Caco-2 (cell line): ENCODE measurements around the gene FTCDNL1. TPM values are rescaled to one million over a fixed set of nuclear protein-coding genes. Genes with fewer than 3 reads are reported as not detected.

Experiments used
- BruUV-seq: library from RNA; stranded (reverse); fragments of 400-500 nt; replicated peaks from 2 replicates; lab custom pipeline; 2021; lab: Mats Ljungman, UMichigan
- CTCF ChIA-PET: fragments of 300-600 bp; sonication (Branson Sonifier 250); formaldehyde crosslinking; loops from one replicate; lab custom pipeline; 2022; ENCODE audit warnings: antibody characterized with exemption; lab: Charles Lee
- POLR2A ChIA-PET: fragments of 300-600 bp; sonication (Branson Sonifier 250); formaldehyde crosslinking; loops from one replicate; lab custom pipeline; 2022; ENCODE audit warnings: antibody characterized with exemption; lab: Charles Lee
- DNase-seq, 2 experiments: peaks; one replicate each; pipeline versions ENCODE4 v3.0.0 to v3.0.0-alpha.2; 2020 to 2022
- H3K27me3 ChIP-seq: replicated peaks from 2 replicates; pipeline ENCODE4 v1.6.0; 2011; ENCODE audit warnings: low read length; ENCODE audit not compliant: control insufficient read depth, insufficient read depth
- H3K36me3 ChIP-seq: 2 replicates; pipeline ENCODE4 v1.5.1; 2011; ENCODE audit warnings: low read length; ENCODE audit not compliant: control insufficient read depth, insufficient read depth
- H3K4me1 ChIP-seq: fragments of 250-450 bp; sonication (Bioruptor Pico); 2 replicates; pipeline ENCODE4 v1.5.1; 2020; ENCODE audit warnings: mild to moderate bottlenecking
- H3K4me3 ChIP-seq: 2 replicates; pipeline ENCODE4 v1.5.1; 2011; ENCODE audit warnings: low read depth, mild to moderate bottlenecking, control low read depth, low read length
- H3K9me3 ChIP-seq: fragments of 250-450 bp; sonication (Bioruptor Pico); 2 replicates; pipeline ENCODE4 v1.5.1; 2020; ENCODE audit warnings: mild to moderate bottlenecking, moderate library complexity
- H3K27ac Mint-ChIP-seq: one replicate; pipeline ENCODE4 v1.8.0; 2022; ENCODE audit warnings: mixed read lengths; ENCODE audit not compliant: unreplicated experiment
- H3K27me3 Mint-ChIP-seq: one replicate; pipeline ENCODE4 v1.8.0; 2022; ENCODE audit warnings: mixed read lengths; ENCODE audit not compliant: insufficient read depth, unreplicated experiment
- H3K36me3 Mint-ChIP-seq: one replicate; pipeline ENCODE4 v1.8.0; 2022; ENCODE audit warnings: mild to moderate bottlenecking, mixed read lengths; ENCODE audit not compliant: insufficient read depth, unreplicated experiment
- H3K4me1 Mint-ChIP-seq: one replicate; pipeline ENCODE4 v1.8.0; 2022; ENCODE audit warnings: low read depth, mixed read lengths; ENCODE audit not compliant: unreplicated experiment
- H3K4me3 Mint-ChIP-seq: one replicate; pipeline ENCODE4 v1.8.0; 2022; ENCODE audit warnings: mild to moderate bottlenecking, moderate library complexity, mixed read lengths; ENCODE audit not compliant: unreplicated experiment
- H3K9me3 Mint-ChIP-seq: one replicate; pipeline ENCODE4 v1.8.0; 2022; ENCODE audit warnings: mixed read lengths; ENCODE audit not compliant: unreplicated experiment
- intact Hi-C: fragments of 100-400 bp; cut with micrococcal nuclease; formaldehyde crosslinking; loops from one replicate; pipeline ENCODE4 v1.10.0; 2022; ENCODE audit not compliant: unreplicated experiment
- total RNA-seq: library from RNA; stranded (reverse); gene quantifications from 2 replicates; pipeline ENCODE4 v1.2.3, GENCODE V29; 2022
- TF ChIP-seq, protein P1 (sequence below), 2 experiments: fragments of 200-600 bp in 1 of 2; IDR thresholded peaks; 1 replicate in 1 of 2; 2 replicates in 1 of 2; pipeline versions ENCODE4 v1.5.1 to v1.8.0; 2011 to 2022; ENCODE audit warnings: antibody characterized with exemption in 1 of 2, control low read depth in 1 of 2, inconsistent platforms in 1 of 2, low read depth in 1 of 2, low read length in 1 of 2, mild to moderate bottlenecking in 1 of 2, moderate library complexity in 1 of 2; ENCODE audit not compliant: insufficient read depth in 1 of 2, severe bottlenecking in 1 of 2, unreplicated experiment in 1 of 2

FTCDNL1 gene
- total RNA-seq, 1 experiment from 2014 or later = 0.68 TPM

- H3K36me3 ChIP-seq = no peaks in the 10 kb centered on the region
- Mint-ChIP-seq H3K27me3 (peaks cover 3% of the 10 kb centered on the region), H3K27ac (no peak overlapping the region), H3K4me1 (no peaks in the 10 kb centered on the region), H3K9me3 (no peaks in the 10 kb centered on the region), H3K4me3 (no peak overlapping the region), H3K36me3 (no peaks in the 10 kb centered on the region)
- H3K4me3 ChIP-seq = no peak overlapping the region
- H3K4me1 ChIP-seq = no peaks in the 10 kb centered on the region
- BruUV-seq = no TSS peak
- TF ChIP-seq, protein P1, sequence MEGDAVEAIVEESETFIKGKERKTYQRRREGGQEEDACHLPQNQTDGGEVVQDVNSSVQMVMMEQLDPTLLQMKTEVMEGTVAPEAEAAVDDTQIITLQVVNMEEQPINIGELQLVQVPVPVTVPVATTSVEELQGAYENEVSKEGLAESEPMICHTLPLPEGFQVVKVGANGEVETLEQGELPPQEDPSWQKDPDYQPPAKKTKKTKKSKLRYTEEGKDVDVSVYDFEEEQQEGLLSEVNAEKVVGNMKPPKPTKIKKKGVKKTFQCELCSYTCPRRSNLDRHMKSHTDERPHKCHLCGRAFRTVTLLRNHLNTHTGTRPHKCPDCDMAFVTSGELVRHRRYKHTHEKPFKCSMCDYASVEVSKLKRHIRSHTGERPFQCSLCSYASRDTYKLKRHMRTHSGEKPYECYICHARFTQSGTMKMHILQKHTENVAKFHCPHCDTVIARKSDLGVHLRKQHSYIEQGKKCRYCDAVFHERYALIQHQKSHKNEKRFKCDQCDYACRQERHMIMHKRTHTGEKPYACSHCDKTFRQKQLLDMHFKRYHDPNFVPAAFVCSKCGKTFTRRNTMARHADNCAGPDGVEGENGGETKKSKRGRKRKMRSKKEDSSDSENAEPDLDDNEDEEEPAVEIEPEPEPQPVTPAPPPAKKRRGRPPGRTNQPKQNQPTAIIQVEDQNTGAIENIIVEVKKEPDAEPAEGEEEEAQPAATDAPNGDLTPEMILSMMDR (IDR thresholded peaks at IDR 0.05; ENCODE audit: insufficient read depth in 1 of 2, low read depth in 1 of 2, low read length in 1 of 2, severe bottlenecking in 1 of 2, unreplicated experiment in 1 of 2) = no peak
- intact Hi-C loops = no loop called here
- H3K27me3 ChIP-seq = no peaks in the 10 kb centered on the region
- no peak for DNase-seq
- H3K9me3 ChIP-seq = peaks cover 7% of the 10 kb centered on the region; the same call in 1 of the 2 replicates
- CTCF ChIA-PET = no interaction called here
- POLR2A ChIA-PET = no interaction called here
Observed at GRCh38 chr2:199806179-199806578, 44.8 kb downstream of the FTCDNL1 start.

DNA sequence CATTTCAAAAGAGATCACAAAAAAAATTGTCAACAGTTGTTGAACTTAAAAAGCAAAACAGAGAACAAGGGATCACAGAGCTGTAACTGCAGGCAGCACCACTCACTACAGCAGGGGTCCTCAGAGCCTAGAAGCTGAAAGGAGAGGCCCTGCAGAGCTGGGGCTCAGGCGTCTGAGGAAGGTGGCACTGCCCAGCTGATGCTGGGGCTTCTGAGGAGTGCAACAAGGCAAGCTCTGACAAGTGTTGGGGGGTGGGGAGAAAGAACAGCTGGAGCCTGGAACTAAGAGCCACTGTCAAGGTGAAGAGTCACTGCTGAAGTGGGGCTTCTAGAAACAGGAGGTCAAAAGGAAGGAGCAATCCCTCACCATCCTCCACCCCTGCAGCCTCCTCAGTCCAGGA, 46.2 kb downstream of the FTCDNL1 start:
- no peak overlapping the region for H3K4me3 ChIP-seq
- no peaks in the 10 kb centered on the region for H3K27me3 ChIP-seq
- CTCF ChIA-PET = no interaction called here
- BruUV-seq = no TSS peak
- POLR2A ChIA-PET = no interaction called here
- Mint-ChIP-seq H3K4me3 (no peak overlapping the region), H3K27ac (no peak overlapping the region), H3K4me1 (no peaks in the 10 kb centered on the region), H3K36me3 (no peaks in the 10 kb centered on the region), H3K27me3 (no peaks in the 10 kb centered on the region), H3K9me3 (no peaks in the 10 kb centered on the region)
- TF ChIP-seq, protein P1 (IDR thresholded peaks at IDR 0.05; ENCODE audit: insufficient read depth in 1 of 2, low read depth in 1 of 2, low read length in 1 of 2, severe bottlenecking in 1 of 2, unreplicated experiment in 1 of 2) = no peak
- no peaks in the 10 kb centered on the region for H3K4me1 ChIP-seq
- intact Hi-C loops = no loop called here
- no peaks in the 10 kb centered on the region for H3K36me3 ChIP-seq
- DNase-seq = no peak
- peaks cover 7% of the 10 kb centered on the region; the same call in 1 of the 2 replicates for H3K9me3 ChIP-seq

DNA sequence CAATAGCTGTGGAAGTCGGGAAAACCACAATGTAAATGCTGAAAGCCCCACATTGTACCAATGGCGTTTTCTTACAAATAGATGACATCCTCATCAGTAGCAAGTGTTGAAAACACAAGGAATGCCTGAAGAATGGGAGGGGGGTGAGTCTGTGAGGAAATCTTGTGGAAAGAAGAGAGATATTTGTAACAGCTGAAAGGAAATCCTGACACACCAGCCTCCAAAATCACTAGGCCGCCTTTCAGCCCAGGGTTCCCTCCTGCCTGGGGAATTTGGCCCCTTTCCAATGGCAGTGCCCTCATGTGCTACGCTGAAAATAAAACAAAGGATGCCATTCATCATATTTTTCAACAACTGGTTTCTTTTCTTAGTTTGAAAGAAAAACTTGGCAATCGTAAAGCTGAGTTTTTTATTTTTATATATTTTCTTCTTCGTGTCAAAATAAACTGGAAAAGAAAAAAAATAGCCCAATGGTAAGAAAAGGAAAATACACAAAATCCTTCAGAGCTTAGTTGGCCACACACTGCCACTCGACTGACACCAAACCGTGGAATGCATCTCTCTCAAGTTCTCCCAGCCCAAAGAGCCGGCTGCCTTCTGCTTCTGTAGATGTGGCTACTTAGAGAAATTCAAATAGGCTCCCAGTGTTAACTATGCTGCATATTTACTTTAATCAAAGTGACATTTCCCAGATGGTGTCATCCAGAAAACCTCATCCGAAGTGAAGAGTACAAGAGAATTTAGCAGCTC, 52.0 kb downstream of the FTCDNL1 start:
- TF ChIP-seq, protein P1 (IDR thresholded peaks at IDR 0.05; ENCODE audit: insufficient read depth in 1 of 2, low read depth in 1 of 2, low read length in 1 of 2, severe bottlenecking in 1 of 2, unreplicated experiment in 1 of 2) = no peak
- intact Hi-C loops = no loop called here
- H3K36me3 Mint-ChIP-seq = no peaks in the 10 kb centered on the region
- BruUV-seq = no TSS peak
- Histone ChIP-seq H3K4me3 (no peak overlapping the region), H3K4me1 (no peaks in the 10 kb centered on the region), H3K36me3 (no peaks in the 10 kb centered on the region), H3K9me3 (no peaks in the 10 kb centered on the region), H3K27me3 (no peaks in the 10 kb centered on the region)
- no peaks in the 10 kb centered on the region for H3K4me1 Mint-ChIP-seq
- H3K27ac Mint-ChIP-seq = no peak overlapping the region
- CTCF ChIA-PET = no interaction called here
- POLR2A ChIA-PET = no interaction called here
- H3K4me3 Mint-ChIP-seq = no peak overlapping the region
- DNase-seq = no peak
- no peaks in the 10 kb centered on the region for H3K27me3 Mint-ChIP-seq
- no peaks in the 10 kb centered on the region for H3K9me3 Mint-ChIP-seq
